ENCODE results near the gene PDZRN3.

The PDZRN3 gene

GRCh38 chr3:73413619-73414018, 211.1 kb downstream of the PDZRN3 start:
- TF ChIP-seq, protein P1, sequence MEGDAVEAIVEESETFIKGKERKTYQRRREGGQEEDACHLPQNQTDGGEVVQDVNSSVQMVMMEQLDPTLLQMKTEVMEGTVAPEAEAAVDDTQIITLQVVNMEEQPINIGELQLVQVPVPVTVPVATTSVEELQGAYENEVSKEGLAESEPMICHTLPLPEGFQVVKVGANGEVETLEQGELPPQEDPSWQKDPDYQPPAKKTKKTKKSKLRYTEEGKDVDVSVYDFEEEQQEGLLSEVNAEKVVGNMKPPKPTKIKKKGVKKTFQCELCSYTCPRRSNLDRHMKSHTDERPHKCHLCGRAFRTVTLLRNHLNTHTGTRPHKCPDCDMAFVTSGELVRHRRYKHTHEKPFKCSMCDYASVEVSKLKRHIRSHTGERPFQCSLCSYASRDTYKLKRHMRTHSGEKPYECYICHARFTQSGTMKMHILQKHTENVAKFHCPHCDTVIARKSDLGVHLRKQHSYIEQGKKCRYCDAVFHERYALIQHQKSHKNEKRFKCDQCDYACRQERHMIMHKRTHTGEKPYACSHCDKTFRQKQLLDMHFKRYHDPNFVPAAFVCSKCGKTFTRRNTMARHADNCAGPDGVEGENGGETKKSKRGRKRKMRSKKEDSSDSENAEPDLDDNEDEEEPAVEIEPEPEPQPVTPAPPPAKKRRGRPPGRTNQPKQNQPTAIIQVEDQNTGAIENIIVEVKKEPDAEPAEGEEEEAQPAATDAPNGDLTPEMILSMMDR (IDR thresholded peaks at IDR 0.05; ENCODE audit: low read depth, low read length): no peak
- no peak for DNase-seq (ENCODE audit: low read depth in 2 of 2)
- no peak overlapping the region for H3K4me3 ChIP-seq (replicated peaks in 1 of 2; ENCODE audit: low read depth in 2 of 2, low read length in 2 of 2)

DNA sequence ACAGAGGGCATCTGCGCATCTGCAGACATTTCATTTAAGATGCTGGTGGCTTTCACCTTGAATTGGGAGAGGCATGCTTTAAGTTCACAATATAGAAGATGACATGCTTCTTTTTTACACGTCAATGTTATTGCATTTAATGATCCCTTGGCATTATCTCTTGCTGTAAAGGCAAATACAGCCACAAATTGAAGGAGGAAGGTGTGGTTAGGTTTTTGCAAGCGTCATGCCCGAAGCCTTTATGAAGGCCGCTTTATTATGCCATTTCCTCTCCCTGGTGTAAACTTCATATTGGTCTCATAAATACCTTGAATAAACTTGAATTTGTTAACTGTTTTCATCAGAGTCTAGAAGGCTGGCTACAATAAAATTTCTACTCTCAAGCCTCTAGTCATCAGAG, 212.7 kb downstream of the PDZRN3 start:
- no peak for DNase-seq (ENCODE audit: low read depth in 2 of 2)
- H3K4me3 ChIP-seq (replicated peaks in 1 of 2; ENCODE audit: low read depth in 2 of 2, low read length in 2 of 2): no peak overlapping the region
- TF ChIP-seq, protein P1 (IDR thresholded peaks at IDR 0.05; ENCODE audit: low read depth, low read length): no peak

DNA sequence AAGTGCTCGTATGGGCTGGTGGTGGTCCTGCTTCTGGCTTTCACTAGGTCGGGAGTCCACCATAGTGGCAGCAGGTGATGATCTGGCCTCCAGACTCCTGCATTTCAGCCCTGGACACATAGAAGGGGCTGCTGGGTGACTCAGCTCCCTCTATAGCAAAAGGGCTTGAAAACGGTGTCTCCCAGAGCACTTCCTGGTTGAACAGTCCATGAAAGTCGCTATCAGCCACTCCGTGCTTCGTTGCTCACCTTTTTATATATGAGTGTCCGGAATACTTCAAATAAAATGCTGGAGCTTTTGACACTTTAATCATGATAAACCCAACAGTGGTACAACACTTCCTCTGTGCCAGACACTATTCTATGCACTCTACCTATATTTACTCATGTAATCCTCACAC, 213.2 kb downstream of the PDZRN3 start:
- DNase-seq (ENCODE audit: low read depth in 2 of 2): no peak
- TF ChIP-seq, protein P1 (IDR thresholded peaks at IDR 0.05; ENCODE audit: low read depth, low read length): no peak
- no peak overlapping the region for H3K4me3 ChIP-seq (replicated peaks in 1 of 2; ENCODE audit: low read depth in 2 of 2, low read length in 2 of 2)

DNA sequence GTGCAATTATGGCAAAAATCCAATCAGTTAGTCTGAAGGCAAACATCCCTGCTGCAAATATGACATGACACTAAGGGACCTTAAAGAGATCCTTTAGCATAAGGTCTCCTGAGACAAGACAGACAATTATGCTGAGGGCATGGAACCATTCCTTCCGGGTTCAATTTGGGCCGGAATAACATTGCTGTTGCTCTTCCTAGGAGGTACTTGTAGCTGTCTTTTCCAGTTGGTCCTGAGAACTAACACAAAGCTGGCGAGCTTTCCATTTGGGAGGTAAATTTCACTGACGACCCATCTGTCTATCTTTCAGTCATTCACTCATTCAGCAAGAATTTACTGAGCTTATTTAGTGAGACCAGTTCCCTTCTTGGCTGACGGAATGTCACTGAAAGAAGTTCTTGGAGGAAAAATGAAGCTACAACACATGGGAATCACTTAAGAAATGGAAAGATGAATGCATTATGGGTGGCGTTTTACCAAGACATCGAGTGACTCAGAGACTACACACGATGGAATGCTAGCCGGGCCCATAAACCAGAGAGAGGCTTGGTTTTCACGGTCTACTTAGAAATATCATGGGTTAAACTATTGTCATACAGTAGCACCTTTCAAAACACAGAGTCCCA, 215.5 kb downstream of the PDZRN3 start:
- H3K4me3 ChIP-seq (replicated peaks in 1 of 2; ENCODE audit: low read depth in 2 of 2, low read length in 2 of 2): no peak overlapping the region
- DNase-seq (ENCODE audit: low read depth in 2 of 2): peak; percentile 16 to 20
- TF ChIP-seq, protein P1 (IDR thresholded peaks at IDR 0.05; ENCODE audit: low read depth, low read length): no peak

GRCh38 chr3:73408634-73409033, 216.1 kb downstream of the PDZRN3 start:
- TF ChIP-seq, protein P1 (IDR thresholded peaks at IDR 0.05; ENCODE audit: low read depth, low read length): no peak
- no peak for DNase-seq (ENCODE audit: low read depth in 2 of 2)
- no peak overlapping the region for H3K4me3 ChIP-seq (replicated peaks in 1 of 2; ENCODE audit: low read depth in 2 of 2, low read length in 2 of 2)

GRCh38 chr3:73407577-73407976, 217.2 kb downstream of the PDZRN3 start:
- no peak overlapping the region for H3K4me3 ChIP-seq (replicated peaks in 1 of 2; ENCODE audit: low read depth in 2 of 2, low read length in 2 of 2)
- no peak for DNase-seq (ENCODE audit: low read depth in 2 of 2)
- TF ChIP-seq, protein P1 (IDR thresholded peaks at IDR 0.05; ENCODE audit: low read depth, low read length): no peak

- TF ChIP-seq, protein P1 (IDR thresholded peaks at IDR 0.05; ENCODE audit: low read depth, low read length): no peak
- no peak overlapping the region for H3K4me3 ChIP-seq (replicated peaks in 1 of 2; ENCODE audit: low read depth in 2 of 2, low read length in 2 of 2)
- DNase-seq (ENCODE audit: low read depth in 2 of 2): peak in 1 of 2 donors; percentile 34
Observed at GRCh38 chr3:73405853-73406252, 218.9 kb downstream of the PDZRN3 start.

Data from cardiac fibroblast (primary cell).